Neuronal stem cell (in vitro differentiated cells): ENCODE measurements around the gene ITGA3.
"Not testable (repeated sequence)": the region's sequence is repeated elsewhere in the genome, so short reads cannot be mapped to it uniquely, and the experiment has no call there.

Experiments
- DNase-seq: peaks from one replicate; pipeline ENCODE4 v3.0.0-alpha.2; 2013; ENCODE audit warnings: low spot score
- H2AFZ ChIP-seq: one replicate; pipeline ENCODE4 v1.6.1; 2013; ENCODE audit warnings: mild to moderate bottlenecking, low read length, inconsistent platforms
- H2AK5ac ChIP-seq: 2 replicates; pipeline ENCODE4 v1.6.1; 2013; ENCODE audit warnings: low read depth, mild to moderate bottlenecking, inconsistent platforms, low read length, moderate library complexity, mixed read lengths
- H2BK120ac ChIP-seq: 2 replicates; pipeline ENCODE4 v1.6.1; 2013; ENCODE audit warnings: low read depth, mild to moderate bottlenecking, inconsistent platforms, low read length, moderate library complexity, mixed read lengths
- H2BK12ac ChIP-seq: one replicate; pipeline ENCODE4 v1.6.1; 2013; ENCODE audit warnings: low read length, inconsistent platforms
- H2BK15ac ChIP-seq: 2 replicates; pipeline ENCODE4 v1.6.1; 2013; ENCODE audit warnings: mild to moderate bottlenecking, low read length, inconsistent platforms, mixed read lengths
- H2BK5ac ChIP-seq: one replicate; pipeline ENCODE4 v1.6.1; 2013; ENCODE audit warnings: inconsistent platforms, mild to moderate bottlenecking, low read length, moderate library complexity
- H3K14ac ChIP-seq: one replicate; pipeline ENCODE4 v1.6.1; 2013; ENCODE audit warnings: low read length, inconsistent platforms
- H3K18ac ChIP-seq: 2 replicates; pipeline ENCODE4 v1.6.1; 2013; ENCODE audit warnings: low read length, inconsistent platforms
- H3K23ac ChIP-seq: 2 replicates; pipeline ENCODE4 v1.6.1; 2013; ENCODE audit warnings: low read depth, mild to moderate bottlenecking, mixed read lengths, low read length, inconsistent platforms; ENCODE audit not compliant: poor library complexity
- H3K27ac ChIP-seq: replicated peaks from 3 replicates; pipeline ENCODE4 v1.5.1; 2013; ENCODE audit warnings: low read length, inconsistent platforms
- H3K27me3 ChIP-seq, 3 experiments: 2 replicates each; pipeline ENCODE4 v1.6.1; 2013; ENCODE audit warnings: low read length in 3 of 3, mild to moderate bottlenecking in 2 of 3, inconsistent platforms in 1 of 3, low read depth in 1 of 3, mixed read lengths in 1 of 3, moderate library complexity in 1 of 3; ENCODE audit not compliant: control insufficient read depth in 3 of 3, insufficient read depth in 3 of 3
- H3K36me3 ChIP-seq, 2 donors: replicated peaks in 1 of 2; 2 replicates each; pipeline ENCODE4 v1.6.1; 2013; ENCODE audit warnings: low read length in 2 of 2; ENCODE audit not compliant: control insufficient read depth in 2 of 2, insufficient read depth in 2 of 2
- H3K4ac ChIP-seq: 2 replicates; pipeline ENCODE4 v1.6.1; 2013; ENCODE audit warnings: inconsistent platforms, mild to moderate bottlenecking, low read length, moderate library complexity
- H3K4me1 ChIP-seq, 2 donors: 1 replicate in 1 of 2; 2 replicates in 1 of 2; pipeline ENCODE4 v1.6.1; 2013; ENCODE audit warnings: low read length in 2 of 2, low read depth in 1 of 2; ENCODE audit not compliant: control insufficient read depth in 2 of 2, insufficient read depth in 1 of 2
- H3K4me2 ChIP-seq: one replicate; pipeline ENCODE4 v1.6.1; 2013; ENCODE audit warnings: mild to moderate bottlenecking, low read length, inconsistent platforms; ENCODE audit not compliant: insufficient read depth, poor library complexity, severe bottlenecking
- H3K4me3 ChIP-seq, 2 donors: 2 replicates each; pipeline ENCODE4 v1.5.1; 2013; ENCODE audit warnings: low read length in 2 of 2, mild to moderate bottlenecking in 2 of 2, inconsistent platforms in 1 of 2, moderate library complexity in 1 of 2
- H3K79me1 ChIP-seq: one replicate; pipeline ENCODE4 v1.6.1; 2013; ENCODE audit warnings: low read depth, mild to moderate bottlenecking, inconsistent platforms, low read length, moderate library complexity
- H3K9ac ChIP-seq: one replicate; pipeline ENCODE4 v1.6.1; 2013; ENCODE audit warnings: mild to moderate bottlenecking, low read depth, low read length, inconsistent platforms; ENCODE audit not compliant: poor library complexity
- H3K9me3 ChIP-seq, 2 donors: replicated peaks in 1 of 2; 2 replicates each; pipeline versions ENCODE3 to v1.6.1; 2013; ENCODE audit warnings: low read length in 2 of 2, mild to moderate bottlenecking in 2 of 2, inconsistent platforms in 1 of 2, low read depth in 1 of 2, mixed read lengths in 1 of 2, moderate library complexity in 1 of 2; ENCODE audit not compliant: control insufficient read depth in 2 of 2, insufficient read depth in 1 of 2
- H4K8ac ChIP-seq: one replicate; pipeline ENCODE4 v1.6.1; 2013; ENCODE audit warnings: low read depth, mild to moderate bottlenecking, inconsistent platforms, low read length, moderate library complexity
- H4K91ac ChIP-seq: one replicate; pipeline ENCODE4 v1.6.1; 2013; ENCODE audit warnings: low read length, low read depth, mild to moderate bottlenecking, inconsistent platforms; ENCODE audit not compliant: poor library complexity
- WGBS, 2 donors: extraction: QIAGEN DNeasy Blood & Tissue Kit; methylation state at CpG; one replicate each; pipeline ENCODE4 v1.1.7; 2013; ENCODE audit warnings: missing lambda C conversion rate in 2 of 2, mixed read lengths in 1 of 2; ENCODE audit not compliant: insufficient read length in 2 of 2, insufficient replicate concordance in 1 of 2; ENCODE audit errors: extremely low coverage in 2 of 2; 5-methylcytosine and 5-hydroxymethylcytosine counted together

ITGA3 gene

DNA sequence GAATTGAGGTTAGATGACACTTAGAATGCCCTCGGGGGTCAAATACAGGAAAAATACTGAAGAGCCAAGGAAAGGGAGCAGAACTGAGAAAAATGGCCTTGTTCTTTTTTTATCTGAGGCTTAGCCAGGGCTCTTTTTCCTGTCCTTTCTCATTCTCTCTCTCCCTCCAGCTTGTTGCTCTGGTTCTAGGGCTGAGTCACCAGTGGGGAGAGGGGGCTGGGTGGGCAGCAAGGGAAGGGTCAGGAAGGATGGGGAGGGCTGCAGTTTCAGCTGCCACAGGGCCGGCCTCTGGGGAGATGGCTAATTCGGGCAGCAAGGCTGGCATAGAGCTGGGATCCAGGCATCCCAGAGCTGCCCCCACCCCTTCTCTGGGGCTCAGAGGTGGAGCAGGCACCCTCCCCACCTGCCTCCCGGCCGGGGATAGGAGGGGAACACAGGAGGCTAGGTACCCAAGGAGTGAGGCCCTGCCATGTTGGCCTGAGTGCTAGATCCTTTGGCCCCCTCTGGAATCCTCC, 3.9 kb downstream of the ITGA3 start:
- H3K18ac ChIP-seq = peak overlapping the region; percentile 46
- no peaks in the 10 kb centered on the region for H3K9me3 ChIP-seq
- H3K14ac ChIP-seq = no peak overlapping the region
- H4K8ac ChIP-seq = no peak overlapping the region
- peaks cover 6 to 13% of the 10 kb centered on the region in 2 donors for H3K4me1 ChIP-seq
- no peak overlapping the region for H3K4me3 ChIP-seq
- H3K4ac ChIP-seq = no peak overlapping the region
- H3K27me3 ChIP-seq = peaks cover 0 to 36% (median 20%) of the 10 kb centered on the region in 3 experiments
- no peak for DNase-seq
- no peak overlapping the region for H2BK120ac ChIP-seq
- no peak overlapping the region for H3K4me2 ChIP-seq
- no peak overlapping the region for H2BK12ac ChIP-seq
- H3K23ac ChIP-seq = no peak overlapping the region
- no peak overlapping the region for H4K91ac ChIP-seq
- no CpG with 5 or more reads among the region's 5 CpGs for WGBS, 2 donors
- no peak overlapping the region for H3K27ac ChIP-seq
- H2AFZ ChIP-seq = no peak overlapping the region
- no peaks in the 10 kb centered on the region for H3K36me3 ChIP-seq
- peak overlapping the region; percentile 54 for H2AK5ac ChIP-seq
- H3K79me1 ChIP-seq = no peaks in the 10 kb centered on the region
- H3K9ac ChIP-seq = no peak overlapping the region
- no peak overlapping the region for H2BK15ac ChIP-seq
- H2BK5ac ChIP-seq = no peak overlapping the region

DNA sequence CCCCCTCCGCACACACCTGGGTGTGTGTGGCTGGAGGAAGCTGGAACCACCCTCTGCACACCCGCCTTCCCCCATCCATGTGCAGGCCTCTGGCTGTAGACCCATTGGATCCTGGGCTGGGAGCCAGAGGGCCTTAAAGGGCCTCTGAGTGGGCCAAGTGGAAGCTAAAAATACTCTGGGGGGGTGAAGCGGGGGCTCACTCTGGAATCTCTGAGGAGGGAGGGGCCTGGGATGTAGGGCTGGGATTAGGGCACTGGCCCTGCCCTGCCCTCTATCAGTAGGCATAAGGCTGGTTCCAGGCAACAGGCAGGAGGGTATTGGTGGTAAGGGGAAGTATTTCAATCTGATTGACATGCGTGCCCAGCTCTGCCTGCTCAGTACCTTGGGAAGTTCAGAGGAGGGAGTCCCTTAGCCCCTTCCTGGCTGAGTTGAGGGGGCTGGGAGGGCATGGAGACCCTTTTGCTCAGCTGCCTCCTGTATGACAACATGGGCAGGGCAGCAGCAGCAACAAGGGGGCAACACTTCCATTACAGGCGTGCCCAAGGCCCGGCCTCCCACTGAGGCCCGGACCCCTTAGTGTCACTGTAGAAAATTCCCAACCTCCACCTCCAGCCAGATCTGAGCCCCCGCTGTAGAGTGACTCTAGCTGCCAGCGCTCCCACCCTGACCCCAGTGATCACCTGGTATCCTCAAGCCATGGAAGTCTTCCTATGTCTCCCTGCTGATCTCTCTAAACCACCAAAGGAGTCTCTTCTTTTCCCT, 5.2 kb downstream of the ITGA3 start:
- Histone ChIP-seq H4K91ac (no peak overlapping the region), H3K4ac (no peak overlapping the region)
- DNase-seq = no peak

DNA sequence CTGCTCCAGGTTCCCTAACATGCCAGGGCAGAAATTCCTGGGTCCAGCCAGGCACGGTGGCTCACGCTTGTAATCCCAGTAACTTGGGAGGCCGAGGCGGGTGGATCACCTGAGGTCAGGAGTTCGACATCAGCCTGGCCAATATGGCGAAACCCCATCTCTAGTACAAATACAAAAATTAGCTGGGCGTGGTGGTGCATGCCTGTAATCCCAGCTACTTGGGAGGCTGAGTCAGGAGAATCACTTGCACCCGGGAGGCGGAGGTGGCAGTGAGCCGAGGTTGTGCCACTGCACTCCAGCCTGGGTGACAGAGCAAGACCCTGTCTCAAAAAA, 5.8 kb downstream of the ITGA3 start:
- not testable (repeated sequence) for H3K4me2 ChIP-seq, H3K9ac ChIP-seq, H3K27ac ChIP-seq, H3K79me1 ChIP-seq, H2BK15ac ChIP-seq, H2BK5ac ChIP-seq, H2AFZ ChIP-seq, DNase-seq, H2BK120ac ChIP-seq, H3K18ac ChIP-seq, H3K23ac ChIP-seq, H4K91ac ChIP-seq, H3K14ac ChIP-seq, H3K9me3 ChIP-seq, H2BK12ac ChIP-seq, H4K8ac ChIP-seq, H2AK5ac ChIP-seq, H3K4ac ChIP-seq, H3K4me1 ChIP-seq, H3K36me3 ChIP-seq, H3K4me3 ChIP-seq
- peaks cover 0 to 28% (median 17%) of the 10 kb centered on the region in 3 experiments for H3K27me3 ChIP-seq
- no CpG with 5 or more reads among the region's 10 CpGs for WGBS, 2 donors

More for the DNA sequence above, 5.2 kb downstream of the ITGA3 start:
- Histone ChIP-seq H2BK5ac (no peak overlapping the region), H3K4me2 (no peak overlapping the region), H3K9ac (no peak overlapping the region), H3K23ac (no peak overlapping the region), H3K18ac (peak overlapping the region; percentile 53), H3K14ac (no peak overlapping the region), H3K27ac (no peak overlapping the region), H2AK5ac (peak overlapping the region; percentile 98), H3K4me3 (no peak overlapping the region), H3K4me1 (peaks cover 1 to 8% of the 10 kb centered on the region in 2 donors), H2AFZ (no peak overlapping the region), H3K27me3 (peaks cover 0 to 30% (median 19%) of the 10 kb centered on the region in 3 experiments), H4K8ac (no peak overlapping the region), H3K9me3 (no peaks in the 10 kb centered on the region), H2BK120ac (peak overlapping the region; percentile 53), H3K79me1 (no peaks in the 10 kb centered on the region), H2BK12ac (no peak overlapping the region), H2BK15ac (no peak overlapping the region), H3K36me3 (no peaks in the 10 kb centered on the region)
- no CpG with 5 or more reads among the region's 9 CpGs for WGBS, 2 donors

DNA sequence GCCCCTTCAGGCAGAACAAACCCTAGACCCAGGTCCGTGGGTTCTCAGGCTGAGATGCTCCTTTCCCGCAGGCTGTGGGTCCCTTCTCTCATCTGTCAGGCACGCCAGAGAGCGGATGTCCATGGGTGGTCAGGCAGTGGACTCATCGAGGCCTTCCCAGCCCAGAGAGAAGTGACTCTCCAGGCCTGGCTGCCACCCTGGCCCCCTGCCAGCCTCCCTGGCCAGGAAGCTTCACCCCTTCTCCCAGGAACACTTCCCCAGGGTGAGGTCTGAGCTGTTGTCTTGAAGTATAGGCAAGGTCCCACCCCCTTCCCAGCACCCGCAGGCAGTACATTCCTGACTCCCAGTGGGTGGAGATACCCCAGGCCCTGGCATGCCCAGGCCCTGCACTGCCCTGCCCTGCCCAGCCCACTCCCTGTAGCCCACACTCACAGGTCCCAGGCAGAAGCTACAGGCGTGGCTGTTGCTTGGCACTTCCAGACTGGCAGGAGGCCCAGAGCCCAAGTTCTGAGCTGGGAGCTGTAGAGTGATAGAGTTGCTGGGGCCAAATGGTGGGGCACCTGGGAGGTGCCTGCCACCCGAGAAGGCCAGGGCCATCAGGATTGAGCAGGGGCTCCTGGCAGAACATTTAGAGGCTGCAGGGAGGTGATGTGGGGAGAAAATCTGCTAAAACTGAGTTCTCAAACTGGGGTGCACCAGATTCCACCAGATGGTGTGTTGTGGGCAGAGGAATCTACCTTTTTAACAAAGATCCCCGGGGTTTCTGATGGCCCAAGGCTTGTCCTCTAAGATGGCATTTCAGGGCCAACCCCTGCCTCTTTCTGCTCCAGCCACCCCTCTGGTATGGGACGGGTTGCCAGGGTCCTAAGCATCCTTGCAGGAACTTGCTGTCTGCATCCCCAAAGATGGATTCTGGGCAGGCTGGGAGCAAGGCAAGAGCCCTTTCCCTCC, 6.7 kb downstream of the ITGA3 start:
- peaks cover 1 to 8% of the 10 kb centered on the region in 2 donors for H3K4me1 ChIP-seq

More for the DNA sequence above, 6.7 kb downstream of the ITGA3 start:
- Histone ChIP-seq H3K27me3 (peaks cover 0 to 19% (median 8%) of the 10 kb centered on the region in 3 experiments), H3K79me1 (no peaks in the 10 kb centered on the region), H3K9ac (no peak overlapping the region), H2AK5ac (peak overlapping the region; percentile 89), H3K27ac (no peak overlapping the region), H2BK5ac (peak overlapping the region; percentile 87), H3K14ac (peak overlapping the region; percentile 47), H2BK120ac (no peak overlapping the region), H4K91ac (peak overlapping the region; percentile 79), H3K4ac (peak overlapping the region; percentile 85), H3K4me3 (no peak overlapping the region), H3K9me3 (no peaks in the 10 kb centered on the region), H2BK15ac (peak overlapping the region; percentile 60), H3K36me3 (no peaks in the 10 kb centered on the region), H4K8ac (no peak overlapping the region), H2AFZ (no peak overlapping the region), H3K23ac (no peak overlapping the region), H3K4me2 (no peak overlapping the region), H2BK12ac (no peak overlapping the region), H3K18ac (peak overlapping the region; percentile 86)
- no CpG with 5 or more reads among the region's 10 CpGs for WGBS, 2 donors
- DNase-seq = no peak
